Loucy (cell line): ENCODE measurements around the gene GRK3.
"Not testable (repeated sequence)": the region's sequence is repeated elsewhere in the genome, so short reads cannot be mapped to it uniquely, and the experiment has no call there.

ENCODE experiments used
- H2AFZ ChIP-seq: fragments of 200-600 bp; sonication (generic); 2 replicates; pipeline ENCODE4 v1.6.0; 2016; ENCODE audit warnings: antibody characterized with exemption, mild to moderate bottlenecking, low read length, moderate library complexity
- H3F3A ChIP-seq: fragments of 200-600 bp; 2 replicates; pipeline ENCODE4 v1.6.0; 2016; ENCODE audit warnings: antibody characterized with exemption, low read depth, mild to moderate bottlenecking
- H3K27me3 ChIP-seq: fragments of 200-600 bp; sonication (generic); 2 replicates; pipeline ENCODE4 v1.6.1; 2014; ENCODE audit warnings: low read length, mild to moderate bottlenecking; ENCODE audit not compliant: insufficient read depth, poor library complexity, severe bottlenecking
- H3K36me3 ChIP-seq: fragments of 200-600 bp; sonication (generic); 2 replicates; pipeline ENCODE4 v1.6.1; 2016; ENCODE audit warnings: low read length; ENCODE audit not compliant: insufficient read depth
- H3K4me1 ChIP-seq: fragments of 200-600 bp; sonication (generic); 2 replicates; pipeline ENCODE4 v1.5.1; 2014; ENCODE audit warnings: low read length, mild to moderate bottlenecking; ENCODE audit not compliant: insufficient read depth, poor library complexity, severe bottlenecking
- H3K4me2 ChIP-seq: fragments of 200-600 bp; sonication (generic); 2 replicates; pipeline ENCODE4 v1.6.0; 2014; ENCODE audit warnings: antibody characterized with exemption, low read length, low read depth, mild to moderate bottlenecking; ENCODE audit not compliant: poor library complexity, severe bottlenecking
- H3K4me3 ChIP-seq: fragments of 200-600 bp; sonication (generic); 2 replicates; pipeline ENCODE4 v1.5.1; 2014; ENCODE audit warnings: low read length, mild to moderate bottlenecking, mixed read lengths; ENCODE audit not compliant: poor library complexity, severe bottlenecking
- H3K79me2 ChIP-seq: fragments of 200-600 bp; sonication (generic); 2 replicates; pipeline ENCODE4 v1.6.1; 2014; ENCODE audit warnings: low read length; ENCODE audit not compliant: insufficient read depth
- H3K9ac ChIP-seq: fragments of 200-600 bp; sonication (generic); 2 replicates; pipeline ENCODE4 v1.6.0; 2014; ENCODE audit warnings: mild to moderate bottlenecking, low read depth, low read length, moderate library complexity; ENCODE audit not compliant: poor library complexity, severe bottlenecking
- H3K9me2 ChIP-seq: fragments of 200-600 bp; sonication (generic); replicated peaks from 2 replicates; pipeline ENCODE4 v1.6.1; 2016; ENCODE audit warnings: low read depth, low read length, mixed read lengths
- H3K9me3 ChIP-seq: fragments of 200-600 bp; sonication (generic); 2 replicates; pipeline ENCODE4 v1.6.1; 2014; ENCODE audit warnings: mild to moderate bottlenecking, antibody characterized with exemption, low read length, low read depth; ENCODE audit not compliant: insufficient read depth
- H4K20me1 ChIP-seq: fragments of 200-600 bp; sonication (generic); 2 replicates; pipeline ENCODE4 v1.6.0; 2014; ENCODE audit warnings: antibody characterized with exemption, low read length, mild to moderate bottlenecking; ENCODE audit not compliant: insufficient read depth, poor library complexity, severe bottlenecking
- CTCF ChIP-seq: fragments of 200-600 bp; sonication (generic); conservative IDR thresholded peaks from 2 replicates; pipeline ENCODE4 v1.5.1; 2014; ENCODE audit warnings: mild to moderate bottlenecking, antibody characterized with exemption, low read length
- EZH2phosphoT487 ChIP-seq: fragments of 200-600 bp; IDR thresholded peaks from 2 replicates; pipeline ENCODE4 v1.6.1; 2018; ENCODE audit warnings: antibody characterized with exemption, mild to moderate bottlenecking, moderate library complexity, borderline replicate concordance

The GRK3 gene

GRCh38 chr22:25623310-25623734 lies 58.8 kb downstream of the GRK3 start:
- peaks cover 39% of the 10 kb centered on the region for H3K4me1 ChIP-seq
- no peak overlapping the region for H2AFZ ChIP-seq
- no peak overlapping the region for H3K4me3 ChIP-seq
- H3K27me3 ChIP-seq, result no peaks in the 10 kb centered on the region
- H4K20me1 ChIP-seq, result peaks cover 87% of the 10 kb centered on the region
- no peak for TF ChIP-seq CTCF
- no peak for TF ChIP-seq EZH2phosphoT487
- H3F3A ChIP-seq, result 0 out of 2 replicates have a peak, but pooled peaks cover 5% of the 10 kb centered on the region
- H3K4me2 ChIP-seq, result no peak overlapping the region
- H3K9me2 ChIP-seq, result no peaks in the 10 kb centered on the region
- no peak overlapping the region for H3K9ac ChIP-seq
- peaks cover 56% of the 10 kb centered on the region; the same call in 1 of the 2 replicates for H3K36me3 ChIP-seq
- H3K9me3 ChIP-seq, result no peaks in the 10 kb centered on the region
- H3K79me2 ChIP-seq, result peaks cover 99% of the 10 kb centered on the region

- Histone ChIP-seq H3K4me2 (no peak overlapping the region), H3K27me3 (no peaks in the 10 kb centered on the region), H3K9ac (no peak overlapping the region), H2AFZ (no peak overlapping the region), H3F3A (0 out of 2 replicates have a peak, but pooled peaks cover 5% of the 10 kb centered on the region), H3K36me3 (peaks cover 57% of the 10 kb centered on the region; the same call in 1 of the 2 replicates), H4K20me1 (peaks cover 87% of the 10 kb centered on the region), H3K4me1 (peaks cover 39% of the 10 kb centered on the region), H3K9me2 (no peaks in the 10 kb centered on the region), H3K79me2 (peaks cover 99% of the 10 kb centered on the region), H3K4me3 (no peak overlapping the region), H3K9me3 (no peaks in the 10 kb centered on the region)
- TF ChIP-seq EZH2phosphoT487, result no peak
- TF ChIP-seq CTCF, result no peak
These were observed 59.4 kb downstream of the GRK3 start for GRCh38 chr22:25623851-25624250.

GRCh38 chr22:25624476-25624875 lies 60.0 kb downstream of the GRK3 start:
- peaks cover 55% of the 10 kb centered on the region; the same call in 1 of the 2 replicates for H3K36me3 ChIP-seq
- H3K9me3 ChIP-seq, result no peaks in the 10 kb centered on the region
- 0 out of 2 replicates have a peak, but pooled peaks cover 5% of the 10 kb centered on the region for H3F3A ChIP-seq
- no peak overlapping the region for H3K4me3 ChIP-seq
- H3K27me3 ChIP-seq, result no peaks in the 10 kb centered on the region
- no peak overlapping the region for H3K4me2 ChIP-seq
- peaks cover 36% of the 10 kb centered on the region for H3K4me1 ChIP-seq
- H3K9me2 ChIP-seq, result no peaks in the 10 kb centered on the region
- TF ChIP-seq EZH2phosphoT487, result no peak
- TF ChIP-seq CTCF, result no peak
- peaks cover 99% of the 10 kb centered on the region for H3K79me2 ChIP-seq
- no peak overlapping the region for H2AFZ ChIP-seq
- H3K9ac ChIP-seq, result no peak overlapping the region
- H4K20me1 ChIP-seq, result peaks cover 87% of the 10 kb centered on the region

GRCh38 chr22:25625747-25626623 lies 61.5 kb downstream of the GRK3 start:
- H3F3A ChIP-seq, H3K4me3 ChIP-seq, H2AFZ ChIP-seq, H3K4me2 ChIP-seq, H3K9me2 ChIP-seq, H3K9me3 ChIP-seq, H3K27me3 ChIP-seq, H3K9ac ChIP-seq: not testable (repeated sequence)
- Histone ChIP-seq H3K79me2 (peaks cover 99% of the 10 kb centered on the region), H4K20me1 (peaks cover 87% of the 10 kb centered on the region), H3K4me1 (peaks cover 24% of the 10 kb centered on the region), H3K36me3 (peaks cover 45% of the 10 kb centered on the region; the same call in 1 of the 2 replicates)
